Measurements from ENCODE around the gene ZDHHC7.

ZDHHC7 gene

GRCh38 chr16:84989749-84990620 lies 21.4 kb downstream of the ZDHHC7 start:
- no peak for DNase-seq

GRCh38 chr16:84988328-84989080 lies 22.8 kb downstream of the ZDHHC7 start:
- DNase-seq, result no peak

- DNase-seq, result no peak
Observed at GRCh38 chr16:84986879-84987278, 24.5 kb downstream of the ZDHHC7 start.

GRCh38 chr16:84986102-84986501 lies 25.2 kb downstream of the ZDHHC7 start:
- DNase-seq, result no peak

GRCh38 chr16:84985079-84986065 lies 26.0 kb downstream of the ZDHHC7 start:
- no peak for DNase-seq

- DNase-seq, result peak; percentile 39 to 53
Observed at GRCh38 chr16:84982434-84982833, 28.9 kb downstream of the ZDHHC7 start.

- no peak for DNase-seq
Observed at GRCh38 chr16:84979516-84979915, 31.8 kb downstream of the ZDHHC7 start.

- peak; percentile 43 to 55 for DNase-seq
Observed at GRCh38 chr16:84976644-84977400, 34.5 kb downstream of the ZDHHC7 start.

- no peak for DNase-seq
Observed at GRCh38 chr16:84975522-84975921, 35.8 kb downstream of the ZDHHC7 start.

GRCh38 chr16:84975066-84975465 lies 36.3 kb downstream of the ZDHHC7 start:
- no peak for DNase-seq

- no peak for DNase-seq
Observed at GRCh38 chr16:84973776-84974523, 37.4 kb downstream of the ZDHHC7 start.

- no peak for DNase-seq
Observed at GRCh38 chr16:84973236-84973635, 38.1 kb downstream of the ZDHHC7 start.

GRCh38 chr16:84970447-84971127 lies 40.7 kb downstream of the ZDHHC7 start:
- DNase-seq, result peak; percentile 17 to 88

- DNase-seq, result no peak
Observed at GRCh38 chr16:84967828-84968227, 43.5 kb downstream of the ZDHHC7 start.

GRCh38 chr16:84965428-84966415 lies 45.6 kb downstream of the ZDHHC7 start:
- DNase-seq, result no peak

- DNase-seq, result no peak
Observed at GRCh38 chr16:84964386-84965128, 46.8 kb downstream of the ZDHHC7 start.

- no peak for DNase-seq
Observed at GRCh38 chr16:84963066-84963465, 48.3 kb downstream of the ZDHHC7 start.

GRCh38 chr16:84960942-84961341 lies 50.4 kb downstream of the ZDHHC7 start:
- DNase-seq, result no peak

Measured in inflammatory macrophage treated with lipopolysaccharide for 1 hour (primary cell).